ENCODE results near the gene SUGCT.

SUGCT gene

DNA sequence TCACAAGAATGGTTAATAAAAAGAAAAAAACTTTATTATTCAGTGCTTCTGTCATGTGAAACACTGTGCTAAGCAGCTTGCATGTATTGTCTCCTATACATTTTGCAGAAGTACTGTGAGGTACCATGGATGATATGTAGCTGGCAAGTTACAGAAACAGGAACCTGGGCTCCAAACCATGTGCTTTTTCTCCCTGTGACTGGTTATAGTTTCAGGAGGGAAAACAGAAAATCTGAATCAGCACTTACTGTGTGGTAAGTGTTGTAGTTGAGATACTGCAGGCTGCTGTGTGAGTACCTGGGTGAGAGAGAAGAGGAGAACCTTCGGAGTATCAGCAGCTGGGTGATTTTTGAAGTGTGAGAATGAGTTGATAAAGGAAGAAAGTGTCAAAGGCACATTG lies 285.0 kb downstream of the SUGCT start:
- no peak for DNase-seq

DNA sequence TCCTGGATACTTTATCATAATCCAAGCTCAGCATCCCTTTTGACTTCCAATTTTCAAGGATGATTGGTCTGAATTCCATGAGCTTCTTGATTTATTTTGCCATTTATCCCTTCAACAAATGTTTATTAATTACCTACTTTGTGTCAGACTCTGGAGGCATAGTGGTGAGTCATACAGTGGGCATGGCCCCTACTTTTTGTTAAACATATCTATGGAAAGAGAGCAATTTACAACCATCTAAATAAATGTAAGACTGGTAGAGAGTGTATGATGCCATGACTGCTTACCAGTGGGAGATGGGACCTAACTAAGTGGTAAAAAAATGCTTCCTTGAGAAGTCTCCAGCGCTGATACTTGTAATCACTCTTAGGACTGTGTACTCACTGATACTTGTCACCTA lies 286.6 kb downstream of the SUGCT start:
- no peak for DNase-seq

DNA sequence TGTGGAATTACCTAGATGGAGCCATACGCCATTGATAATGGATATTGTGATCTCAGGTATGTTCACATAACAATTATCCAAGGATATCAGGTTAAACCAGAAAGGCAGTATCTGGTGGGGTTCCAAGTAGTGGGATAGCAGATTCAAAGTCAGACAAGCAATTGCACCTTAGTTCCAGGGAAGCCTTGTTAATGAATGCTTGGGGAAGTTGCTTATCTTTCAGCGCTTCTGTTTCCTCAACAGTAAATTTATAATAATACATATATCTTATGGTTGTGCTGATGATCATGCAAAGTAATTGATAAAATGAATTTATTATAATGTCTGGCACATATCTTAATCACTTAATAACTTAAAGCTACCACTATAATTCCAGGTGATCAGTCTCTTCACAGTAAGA lies 290.9 kb downstream of the SUGCT start:
- no peak for DNase-seq

DNA sequence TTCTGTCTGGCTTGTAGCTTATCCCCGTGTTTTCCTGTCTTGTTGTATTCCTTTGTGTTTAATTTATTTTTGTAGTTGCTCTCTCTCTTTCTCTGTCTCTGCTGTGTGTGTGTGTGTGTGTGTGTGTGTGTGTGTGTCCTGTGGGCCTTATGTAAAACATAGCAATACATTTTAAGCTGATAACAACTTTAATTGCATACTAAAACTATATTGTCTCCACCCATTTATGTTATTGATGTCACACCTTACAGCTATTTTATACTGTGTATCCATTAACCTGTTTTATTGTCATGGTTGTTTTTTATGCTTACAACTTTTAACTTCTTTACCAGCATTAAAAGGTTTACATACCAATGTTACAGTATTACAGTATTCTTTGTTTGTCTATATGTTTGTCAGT lies 293.6 kb downstream of the SUGCT start:
- no peak for DNase-seq

DNA sequence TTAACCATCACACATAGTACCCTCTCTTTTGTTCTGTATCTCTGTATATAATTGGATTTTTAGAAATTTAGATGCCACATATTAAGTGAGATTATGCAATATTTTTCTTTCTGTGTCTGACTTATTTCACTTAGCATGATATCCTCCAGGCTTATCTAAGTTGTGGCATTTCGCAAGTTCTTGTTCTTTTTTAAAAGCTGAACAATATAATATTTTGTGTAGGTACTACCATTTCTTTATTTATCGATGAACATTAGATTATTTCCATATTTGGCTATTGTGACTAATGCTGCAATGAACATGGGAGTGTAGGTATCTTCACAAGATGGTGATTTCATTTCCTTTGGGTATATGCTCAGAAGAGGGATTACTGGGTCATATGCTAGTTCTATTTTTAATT lies 295.0 kb downstream of the SUGCT start:
- DNase-seq: no peak

DNA sequence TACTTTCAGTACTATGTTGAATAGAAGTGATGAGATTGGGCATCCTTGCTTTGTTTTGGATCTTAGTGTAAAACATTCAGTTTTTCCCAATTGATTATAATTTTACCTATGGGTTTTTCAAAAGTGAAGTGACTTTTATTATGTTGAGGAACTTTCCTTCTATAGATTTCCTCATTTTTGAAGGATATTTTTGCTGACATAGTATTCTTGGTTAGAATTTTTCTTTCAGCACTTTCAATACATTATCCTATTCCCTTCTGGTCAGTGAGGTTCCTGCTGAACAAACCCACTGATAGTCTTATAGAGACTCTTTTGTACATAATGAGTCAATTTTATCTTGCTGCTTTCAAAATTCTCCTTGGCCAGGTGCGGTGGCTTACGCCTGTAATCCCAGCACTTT lies 297.2 kb downstream of the SUGCT start:
- DNase-seq: no peak

DNA sequence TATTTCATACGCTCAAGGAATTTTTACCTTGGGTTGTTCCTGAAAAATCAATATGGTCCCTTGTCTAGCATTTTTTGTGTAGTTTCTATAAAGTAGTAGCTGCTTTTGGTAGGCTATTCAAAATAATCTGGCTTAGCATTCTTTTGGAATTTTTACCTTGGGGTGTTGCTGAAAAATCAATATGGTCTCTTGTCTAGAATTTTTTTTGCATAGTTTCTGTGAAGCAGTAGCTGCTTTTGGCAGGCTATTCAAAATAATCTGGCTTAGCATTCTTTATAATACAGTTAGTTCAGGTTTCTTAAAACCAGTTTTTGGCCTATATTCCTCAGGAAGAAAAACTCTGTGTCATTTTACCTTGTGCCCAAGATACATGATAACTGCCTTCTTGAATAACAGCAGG lies 301.9 kb downstream of the SUGCT start:
- DNase-seq: no peak

DNA sequence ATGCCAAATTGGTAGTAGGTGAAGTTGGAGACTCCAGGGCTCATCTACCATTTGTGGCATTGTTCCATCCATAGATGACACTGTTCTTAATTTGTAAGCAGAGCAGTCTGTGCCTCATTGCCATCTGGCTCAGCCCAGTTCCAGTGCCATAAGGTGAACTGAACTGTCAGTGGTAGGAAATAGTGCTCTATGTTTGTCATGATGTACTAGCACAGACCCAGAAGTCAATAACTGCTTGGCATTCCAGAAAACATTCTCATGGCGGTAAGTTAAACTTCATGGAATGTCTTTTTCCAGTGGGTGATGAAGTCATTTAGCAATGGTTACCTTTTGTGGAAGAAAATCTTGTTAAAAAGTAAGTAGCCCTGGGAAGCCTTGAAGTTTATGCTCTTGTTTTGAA lies 302.7 kb downstream of the SUGCT start:
- DNase-seq: no peak

DNA sequence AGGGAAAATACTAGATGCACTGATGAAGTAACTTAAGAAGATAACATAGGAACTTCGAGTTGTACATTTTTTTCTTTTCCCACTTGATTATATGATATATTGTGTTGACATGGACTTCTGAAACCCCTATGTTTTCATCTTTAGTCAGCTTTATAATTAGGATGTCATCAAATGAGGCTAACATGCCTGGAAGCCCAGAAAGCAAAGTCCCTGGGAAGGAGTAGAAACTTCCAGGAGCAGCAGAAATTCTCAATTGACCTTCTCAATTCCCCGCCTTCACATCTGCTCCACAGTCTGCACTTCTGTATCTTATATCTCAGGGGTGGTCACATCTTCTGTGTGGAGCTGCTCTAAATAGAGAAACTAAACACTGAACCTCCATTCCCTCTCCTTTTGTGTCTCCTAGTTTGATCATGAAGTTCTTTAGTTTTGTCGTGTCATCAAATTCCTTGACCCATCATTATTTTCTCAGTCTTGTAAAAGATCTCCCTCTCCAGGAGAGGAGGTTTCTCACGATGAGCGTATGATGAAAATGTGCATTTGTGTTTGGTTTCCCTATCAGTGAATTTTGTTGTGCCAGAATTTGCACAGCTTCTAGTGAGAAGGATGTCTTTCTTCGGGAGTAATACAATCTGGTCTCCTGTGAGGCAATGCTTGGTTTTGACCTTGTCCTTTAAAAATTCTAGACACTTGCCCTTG lies 303.3 kb downstream of the SUGCT start:
- DNase-seq: no peak

DNA sequence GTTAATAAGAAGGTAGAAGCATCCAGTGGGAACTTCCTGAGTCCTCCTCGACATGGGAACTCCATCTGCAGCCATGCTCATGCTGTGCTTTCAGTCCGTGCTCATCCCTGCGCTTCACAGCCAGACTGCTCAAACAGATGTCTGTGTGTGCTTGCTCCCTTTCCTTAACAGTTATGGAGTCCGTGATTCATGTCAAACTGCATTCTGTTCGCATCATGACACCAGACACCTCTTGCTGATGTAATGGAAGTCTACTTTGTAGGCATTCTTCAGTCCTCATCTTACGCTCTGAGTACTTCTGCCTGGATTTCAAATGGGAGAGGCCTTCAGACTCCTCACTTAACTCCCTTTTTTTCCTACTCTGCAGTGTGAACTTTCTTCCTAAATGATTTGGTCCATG lies 304.9 kb downstream of the SUGCT start:
- DNase-seq: no peak

DNA sequence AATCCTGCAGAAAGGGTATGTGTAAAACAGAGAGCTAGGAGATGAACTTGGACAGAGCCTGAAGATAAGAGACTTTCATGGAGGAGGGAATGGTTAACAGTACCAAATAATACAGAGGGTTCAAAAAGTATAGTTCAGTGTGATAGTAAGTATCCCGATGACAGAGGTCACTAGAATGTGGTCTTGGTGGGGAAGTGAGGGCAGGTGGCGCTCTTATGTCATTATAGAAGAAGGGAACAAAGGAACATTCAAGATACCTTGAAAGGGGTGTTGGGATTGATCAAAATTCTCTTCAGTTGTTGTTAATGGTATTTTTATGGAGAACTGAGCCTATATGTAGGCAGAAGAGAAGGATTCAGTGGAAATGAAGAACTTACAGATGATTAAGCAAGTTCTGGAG lies 312.5 kb downstream of the SUGCT start:
- DNase-seq: no peak

DNA sequence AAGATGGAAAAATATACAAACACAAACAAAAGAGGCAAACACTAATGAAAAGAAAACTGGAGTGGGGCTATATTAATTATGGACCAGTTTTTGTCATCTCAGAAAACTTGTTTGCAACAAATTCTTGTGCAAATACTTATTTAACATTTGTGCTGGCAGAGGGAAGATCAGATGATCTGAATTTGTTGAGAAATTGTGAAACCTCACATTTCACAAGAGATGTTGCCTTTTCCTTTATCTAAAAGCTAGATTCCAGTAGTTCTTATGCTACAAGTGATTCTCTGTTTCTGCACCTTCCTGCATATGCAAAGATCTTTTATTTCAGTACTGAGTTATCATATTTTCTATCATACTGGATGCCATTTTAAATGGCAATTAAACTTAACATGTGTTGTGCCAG lies 320.7 kb downstream of the SUGCT start:
- no peak for DNase-seq

DNA sequence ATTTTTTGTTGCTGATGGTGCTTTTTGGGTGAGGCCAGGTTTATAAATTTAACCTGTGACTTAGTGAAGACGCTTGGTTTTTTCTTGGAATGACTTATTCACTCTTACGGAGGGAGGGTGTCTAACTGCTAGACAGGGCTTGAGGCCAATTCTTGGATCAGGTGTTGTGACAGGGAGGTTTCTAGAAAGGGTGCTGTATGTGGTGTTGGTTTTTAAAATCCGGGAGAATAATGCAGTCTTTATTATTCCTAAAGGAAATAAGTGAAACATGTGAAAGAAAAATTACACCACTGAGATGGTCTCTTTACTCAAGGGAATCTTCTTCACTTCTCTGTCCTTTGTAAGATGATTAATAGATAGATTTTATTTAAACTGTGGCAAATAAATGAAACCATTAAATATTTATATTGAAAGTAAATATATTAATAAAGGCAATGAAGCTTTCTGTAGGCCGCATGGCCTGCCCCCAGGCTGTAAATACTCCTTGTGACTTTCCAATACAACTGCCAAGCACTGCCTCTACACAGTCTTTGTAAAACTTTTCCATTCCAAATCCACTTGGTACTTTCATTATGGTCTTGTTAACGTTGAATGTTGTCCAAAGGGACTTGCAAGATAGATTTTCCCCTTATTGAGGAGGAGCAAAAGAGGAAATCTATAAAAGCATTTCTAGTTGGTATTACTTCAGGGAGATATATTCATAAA lies 323.1 kb downstream of the SUGCT start:
- no peak for DNase-seq

DNA sequence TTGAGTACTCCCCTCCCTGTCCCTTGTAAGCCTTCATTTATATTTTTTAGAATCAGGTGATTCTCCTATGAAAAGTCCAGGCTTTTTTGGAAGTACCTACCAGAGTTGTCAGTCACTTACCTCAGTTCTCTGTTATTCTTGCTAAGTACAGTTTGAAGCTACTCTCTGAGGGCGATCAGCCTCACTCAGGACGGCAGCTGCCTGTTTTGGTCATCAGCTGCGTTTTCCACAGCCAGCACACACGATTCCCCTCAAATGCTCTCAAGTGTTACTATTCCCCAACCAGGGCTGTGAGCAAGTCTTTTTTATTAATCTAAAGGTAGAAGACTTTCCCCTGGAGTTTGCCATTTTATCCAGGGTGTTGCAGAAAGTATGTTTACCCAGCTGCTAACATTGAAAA lies 328.6 kb downstream of the SUGCT start:
- DNase-seq: no peak

DNA sequence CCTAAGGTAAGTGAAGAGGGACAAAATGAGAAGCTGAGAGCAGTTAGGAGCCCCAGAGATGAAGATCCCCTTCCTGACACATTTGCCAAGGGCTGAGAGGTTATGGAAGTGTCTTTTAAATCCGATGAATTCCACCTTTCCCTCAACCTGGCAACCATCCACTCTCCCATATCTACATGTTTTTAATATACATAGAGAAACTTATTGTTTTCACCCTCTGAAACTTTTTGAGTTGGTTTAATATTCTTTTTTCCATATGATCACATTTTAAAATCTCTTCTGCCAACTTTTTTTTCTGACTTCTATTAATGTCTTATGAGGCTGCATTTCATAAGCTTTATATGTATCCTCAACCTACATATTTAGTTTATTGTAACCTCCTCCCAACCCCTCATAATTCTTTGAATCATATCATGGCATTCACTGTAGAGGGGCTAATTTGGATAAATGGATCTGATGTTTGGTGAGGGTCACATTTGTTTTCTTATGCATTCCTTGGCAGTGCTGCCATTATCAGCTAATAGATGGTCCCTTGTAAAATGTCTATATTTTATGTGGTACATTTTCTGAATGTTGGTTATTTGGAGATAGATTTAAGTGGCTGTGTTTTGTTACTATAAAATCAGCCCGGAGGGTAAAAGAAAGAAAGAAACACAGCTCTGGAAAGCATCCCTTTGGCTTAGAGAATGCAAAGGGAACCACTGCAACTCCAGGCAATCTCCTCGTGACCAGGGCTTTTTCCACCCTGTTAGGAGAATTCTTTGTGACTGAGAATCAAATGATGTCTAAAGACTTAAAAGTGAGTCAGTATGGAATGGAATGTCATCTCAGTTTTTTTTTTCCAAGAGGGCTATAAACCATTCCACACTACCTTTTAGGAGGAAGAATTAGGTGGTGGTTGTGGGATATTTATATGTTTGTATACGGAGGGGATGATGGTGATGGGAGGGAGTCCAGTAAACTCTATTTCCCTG lies 334.4 kb downstream of the SUGCT start:
- DNase-seq: no peak

DNA sequence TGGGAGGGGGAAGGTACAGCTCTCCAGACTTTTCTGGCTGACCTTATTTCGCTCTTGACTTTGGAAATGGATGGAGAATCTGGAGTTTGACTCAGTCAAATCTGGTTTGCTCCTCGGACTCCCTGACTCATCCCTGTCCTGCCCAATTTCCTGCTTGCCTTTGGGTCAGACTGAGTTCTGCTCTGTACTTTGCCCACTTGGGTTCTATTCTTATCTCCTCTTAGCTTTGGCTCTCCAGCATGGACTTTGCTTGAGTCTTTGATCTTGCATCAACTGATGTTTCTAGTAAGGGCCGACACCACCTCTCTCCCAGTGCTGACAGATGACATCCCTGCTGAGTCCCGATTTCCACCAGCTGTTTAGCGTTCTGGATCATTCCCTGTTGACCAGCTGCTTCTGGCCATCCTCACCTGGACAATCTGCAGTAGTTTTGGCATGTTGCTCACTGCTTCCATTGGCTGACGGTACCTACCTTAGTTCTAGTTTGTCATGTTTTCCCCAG lies 335.3 kb downstream of the SUGCT start:
- DNase-seq: no peak

DNA sequence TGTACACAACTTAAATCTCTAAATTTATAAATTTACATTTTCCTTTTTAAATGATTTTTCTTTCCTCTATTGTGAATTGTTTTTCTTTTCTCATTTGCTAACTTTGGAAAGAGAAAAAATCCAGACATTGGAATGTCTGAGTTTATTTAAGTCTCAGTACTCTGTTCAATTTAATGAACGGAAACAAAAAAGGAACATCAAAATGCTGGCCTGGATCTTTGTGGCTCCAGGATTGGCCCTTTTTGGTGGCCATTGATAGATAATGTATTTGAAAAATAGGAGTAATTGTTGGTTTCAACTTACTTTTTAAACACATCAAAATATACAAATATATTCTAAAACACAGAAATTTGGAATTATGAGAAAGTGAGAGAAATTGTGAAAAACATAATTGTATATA lies 336.0 kb downstream of the SUGCT start:
- DNase-seq: no peak

DNA sequence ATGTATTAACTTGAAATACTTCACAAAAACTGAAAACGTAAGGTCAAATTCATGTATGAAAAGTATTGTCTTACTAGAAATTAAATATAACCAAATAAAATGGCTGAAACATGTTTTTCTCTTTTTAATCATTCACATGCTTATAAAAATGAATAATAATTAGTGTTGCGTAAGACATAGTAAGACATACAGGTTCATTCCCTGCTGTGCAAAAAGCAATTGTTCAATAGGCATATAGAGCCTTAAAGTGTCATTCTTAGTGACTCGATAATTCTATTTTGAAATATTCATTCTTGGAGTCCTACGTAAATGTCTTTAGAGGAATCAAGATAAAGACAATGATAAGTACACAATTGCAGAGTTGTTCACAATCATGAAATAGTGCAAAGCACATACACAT lies 337.1 kb downstream of the SUGCT start:
- DNase-seq: no peak

DNA sequence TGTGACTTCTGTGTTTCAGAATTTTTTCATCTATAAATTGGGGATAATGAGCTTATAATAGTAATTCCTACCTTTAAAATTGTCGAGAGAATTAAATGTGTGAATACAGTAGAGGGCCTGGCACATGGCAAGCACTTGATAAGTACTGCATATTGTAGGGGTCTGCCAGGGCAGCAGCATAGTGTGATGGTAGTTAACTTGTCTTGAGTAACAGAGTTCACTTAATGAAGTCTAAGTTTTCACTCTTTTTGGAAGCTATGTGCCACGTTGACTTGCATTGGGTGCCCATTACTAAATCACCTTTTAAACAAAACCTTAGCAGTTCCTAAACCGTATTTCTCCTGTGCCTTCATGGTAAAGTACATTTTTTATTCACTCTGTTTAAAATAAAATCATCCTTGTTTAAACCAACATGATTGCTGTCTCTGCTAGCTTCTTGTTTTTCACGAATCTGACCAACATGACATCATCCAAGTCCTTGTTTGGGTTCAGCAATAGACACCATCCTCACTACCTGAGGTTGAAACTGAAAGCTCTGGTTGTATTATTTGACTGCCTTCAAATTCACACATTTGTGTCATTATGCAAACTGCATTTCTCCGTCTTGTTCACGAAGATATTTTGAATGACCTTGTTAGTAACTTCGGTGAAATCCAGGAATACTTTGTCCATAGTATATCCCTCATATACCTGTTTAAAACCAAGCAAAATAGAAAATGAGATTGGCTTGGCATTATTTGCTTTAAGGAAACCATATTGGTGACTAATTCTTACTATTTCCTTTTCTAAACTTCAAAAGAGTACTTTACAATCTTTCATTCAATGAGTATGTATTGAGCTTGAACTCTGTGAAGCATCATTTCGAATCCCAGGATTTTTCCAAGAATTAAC lies 340.2 kb downstream of the SUGCT start:
- DNase-seq: no peak

DNA sequence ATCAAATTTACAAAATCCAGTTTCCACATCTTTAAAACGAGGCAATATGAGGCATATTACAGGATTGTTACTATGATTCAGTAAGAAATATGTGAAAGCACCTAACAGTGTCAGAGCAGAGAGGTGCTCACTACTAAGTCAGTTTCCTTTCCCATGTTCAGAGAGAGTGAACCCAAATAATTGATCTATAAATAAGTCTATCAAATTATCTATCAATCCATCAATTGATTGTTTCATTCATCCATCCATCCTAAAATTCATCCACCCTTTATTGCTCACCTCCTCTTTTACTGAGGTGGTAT lies 340.8 kb downstream of the SUGCT start:
- no peak for DNase-seq

DNA sequence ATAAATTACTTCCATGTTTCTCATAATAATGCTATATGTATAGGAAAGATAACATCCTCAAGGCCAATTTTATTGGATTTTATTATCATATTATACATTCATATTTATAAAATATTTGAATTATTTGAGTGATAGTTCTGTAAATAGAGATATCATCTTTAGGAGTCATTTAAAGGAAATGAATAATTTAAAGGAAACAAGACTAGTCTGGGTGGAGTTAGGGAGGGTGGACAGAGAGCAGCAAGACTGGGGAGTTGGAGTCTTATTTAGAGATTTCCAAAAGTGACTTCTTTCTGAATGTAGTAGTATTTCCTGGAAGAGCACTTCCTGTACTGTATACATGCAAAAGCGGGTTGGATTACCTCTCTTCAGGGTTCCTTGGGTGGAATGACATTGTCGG lies 342.3 kb downstream of the SUGCT start:
- no peak for DNase-seq

DNA sequence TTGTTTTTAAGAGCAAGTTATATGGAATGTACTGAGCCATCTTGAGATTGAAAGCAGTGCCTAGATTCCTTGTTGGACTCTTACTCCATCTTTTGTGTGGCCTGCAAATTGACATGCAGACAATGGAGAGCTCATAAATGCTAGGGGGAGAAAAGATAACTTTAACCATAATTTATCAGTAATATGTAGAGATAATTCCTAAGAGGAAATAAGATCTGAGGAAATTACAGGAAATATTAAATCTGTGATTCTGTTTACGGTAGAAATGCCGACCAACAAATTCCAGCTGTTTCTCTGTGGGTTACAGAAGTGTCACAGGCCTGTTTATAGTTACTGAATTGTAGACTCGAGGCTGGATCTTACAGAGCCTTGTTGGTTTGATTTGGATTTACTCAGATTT lies 348.0 kb downstream of the SUGCT start:
- no peak for DNase-seq

DNA sequence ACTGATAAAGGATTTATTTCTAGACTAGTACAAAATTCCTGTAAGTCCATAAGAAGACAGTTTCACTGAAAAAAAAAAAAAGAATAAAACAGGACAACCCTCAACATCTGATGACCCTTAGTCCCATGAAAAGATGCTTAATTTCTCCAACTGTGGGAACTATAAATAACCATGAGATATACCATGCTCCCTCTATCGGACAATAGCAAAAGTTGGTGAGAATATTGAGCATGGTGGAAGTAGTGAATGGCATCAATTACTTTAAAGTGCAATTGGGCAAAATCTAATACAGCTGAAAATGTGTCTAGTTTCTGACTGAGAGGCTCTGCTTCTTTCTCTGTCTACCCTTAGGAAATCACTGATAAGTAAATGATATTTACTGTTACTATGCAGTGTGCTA lies 348.8 kb downstream of the SUGCT start:
- no peak for DNase-seq

Data from NCI-H2029 treated with DMSO at 0.1 percent for 48 hours (cell line).